Adrenal gland (tissue), 12 donors: ENCODE data around the gene RIPPLY3. TPM values are rescaled to one million over a fixed set of nuclear protein-coding genes. Genes with fewer than 3 reads are reported as not detected.
"Not testable (repeated sequence)": the region's sequence is repeated elsewhere in the genome, so short reads cannot be mapped to it uniquely, and the experiment has no call there.

Source experiments
- DNase-seq, 7 donors: peaks; one replicate each; pipeline ENCODE4 v3.0.0-alpha.2; 2019 to 2020
- H3K27ac ChIP-seq, 5 donors: fragments of 200-600 bp; sonication (generic) in 4 of 5; 1 replicate in 3 of 5; 2 replicates in 2 of 5; pipeline versions ENCODE4 v1.5.1 to v1.8.0; 2016 to 2020; ENCODE audit warnings: mild to moderate bottlenecking in 1 of 5
- H3K27me3 ChIP-seq: fragments of 200-600 bp; 2 replicates; pipeline ENCODE4 v1.8.0; 2021
- H3K36me3 ChIP-seq, 2 donors: fragments of 200-600 bp; replicated peaks in 1 of 2; 1 replicate in 1 of 2; 2 replicates in 1 of 2; pipeline versions ENCODE4 v1.5.1 to v1.8.0; 2018 to 2022
- H3K4me1 ChIP-seq, 2 donors: fragments of 200-600 bp; replicated peaks in 1 of 2; 1 replicate in 1 of 2; 2 replicates in 1 of 2; pipeline versions ENCODE4 v1.5.1 to v1.8.0; 2018 to 2021
- H3K4me3 ChIP-seq, 4 donors: fragments of 200-600 bp; sonication (generic) in 3 of 4; one replicate each; pipeline ENCODE4 v1.5.1; 2016 to 2018
- H3K9me3 ChIP-seq, 3 donors: fragments of 200-600 bp; sonication (generic) in 1 of 3; replicated peaks in 1 of 3; 1 replicate in 2 of 3; 2 replicates in 1 of 3; pipeline versions ENCODE4 v1.5.1 to v1.8.0; 2016 to 2021
- CTCF ChIP-seq, 6 experiments: fragments of 450-650 bp in 4 of 6; fragments of 200-600 bp in 2 of 6; sonication (generic) in 1 of 6; IDR thresholded peaks; 1 replicate in 5 of 6; 2 replicates in 1 of 6; pipeline versions ENCODE4 v1.5.1 to v1.8.0; 2016 to 2021; ENCODE audit warnings: antibody characterized with exemption in 6 of 6, mild to moderate bottlenecking in 2 of 6, moderate library complexity in 1 of 6
- POLR2A ChIP-seq, 2 donors: fragments of 450-650 bp; IDR thresholded peaks; one replicate each; pipeline ENCODE4 v1.6.1; 2017; ENCODE audit warnings: antibody characterized with exemption in 2 of 2, mild to moderate bottlenecking in 2 of 2, moderate library complexity in 1 of 2
- WGBS, 4 donors: extraction: QIAGEN DNeasy Blood & Tissue Kit in 2 of 4; methylation state at CpG; one replicate each; pipeline versions ENCODE4 v1.1.5 to v1.1.7; 2013 to 2017; 5-methylcytosine and 5-hydroxymethylcytosine counted together
- intact Hi-C, 2 donors: fragments of 100-400 bp; cut with DNase I; formaldehyde crosslinking; loops; one replicate each; pipeline versions ENCODE4 v1.14.1 to v1.15.0; 2022 to 2023
- polyA plus RNA-seq, 3 donors: library from polyadenylated mRNA; stranded (reverse); fragments of 200-250 nt in 2 of 3; fragments of 350-450 nt in 1 of 3; fragmentation: Illumina TruSeq in 1 of 3; extraction: RNeasy Lipid Tissue Mini Kit (QIAGEN cat#74804) in 1 of 3; gene quantifications; one replicate each; pipeline ENCODE4 v1.2.3, GENCODE V29; 2013 to 2014
- total RNA-seq, 9 donors: library from RNA; depleted of rRNA in 4 of 9; stranded (reverse); fragments of >200 nt in 4 of 9; fragments of 120-200 nt in 1 of 9; fragmentation: NEBNext Ultra II Directional in 1 of 9; extraction: Animal tissue kit (Norgen Biotek cat#: 25700) in 1 of 9; gene quantifications; one replicate each; pipeline versions ENCODE4 v1.1.0 to v1.2.4, GENCODE V29; 2013 to 2023
- donor health status: healthy with polysubstance abuse.
- donor health status: Bipolar disorder and iron deficiency.
- donor health status: DM: yes; HTN: yes; CAD: no.
- donor health status: DM: no; HTN: no; CAD: no.
- donor health status: DM: no; HTN: no; CAD: no.
- donor health status: DM: yes; HTN: yes; CAD: no.

The RIPPLY3 gene
- total and polyA plus RNA-seq, 12 donors = 0.17 to 1.3 (median 0.39) TPM; not detected in 3

- Histone ChIP-seq H3K36me3 (no peaks in the 10 kb centered on the region), H3K4me1 (no peaks in the 10 kb centered on the region), H3K4me3 (no peak overlapping the region), H3K9me3 (no peaks in the 10 kb centered on the region), H3K27me3 (no peaks in the 10 kb centered on the region), H3K27ac (no peak overlapping the region)
- no peak for TF ChIP-seq POLR2A (IDR thresholded peaks at IDR 0.05)
- no peak for TF ChIP-seq CTCF (IDR thresholded peaks at IDR 0.05)
- 66 to 71% (median 67%) methylated on average over 6 of the region's 6 CpGs for WGBS, 4 donors
- DNase-seq = no peak
- intact Hi-C loops = no loop called here
These were observed 39.1 kb downstream of the RIPPLY3 start for GRCh38 chr21:37045556-37045955.

GRCh38 chr21:37047079-37047478 is 40.6 kb downstream of the RIPPLY3 start:
- intact Hi-C loops = no loop called here
- H3K9me3 ChIP-seq = no peaks in the 10 kb centered on the region
- H3K27me3 ChIP-seq = no peaks in the 10 kb centered on the region
- no peaks in the 10 kb centered on the region for H3K4me1 ChIP-seq
- no peak for DNase-seq
- H3K27ac ChIP-seq = no peak overlapping the region
- WGBS, 4 donors = 84 to 99% (median 95%) methylated on average over 3 to 4 of the region's 4 CpGs
- no peaks in the 10 kb centered on the region for H3K36me3 ChIP-seq
- TF ChIP-seq POLR2A (IDR thresholded peaks at IDR 0.05) = no peak
- no peak for TF ChIP-seq CTCF (IDR thresholded peaks at IDR 0.05)
- H3K4me3 ChIP-seq = no peak overlapping the region

GRCh38 chr21:37049741-37050140 is 43.2 kb downstream of the RIPPLY3 start:
- H3K36me3 ChIP-seq, intact Hi-C loops, H3K27ac ChIP-seq, DNase-seq, H3K4me3 ChIP-seq, H3K9me3 ChIP-seq, H3K27me3 ChIP-seq, H3K4me1 ChIP-seq: not testable (repeated sequence)
- 46 to 78% (median 54%) methylated on average over 2 to 3 of the region's 3 CpGs for WGBS, 4 donors

- TF ChIP-seq POLR2A (IDR thresholded peaks at IDR 0.05) = no peak
- TF ChIP-seq CTCF (IDR thresholded peaks at IDR 0.05) = no peak
- Histone ChIP-seq H3K27ac (no peak overlapping the region), H3K27me3 (no peaks in the 10 kb centered on the region), H3K4me1 (peaks cover 0 to 5% of the 10 kb centered on the region in 2 donors), H3K9me3 (no peaks in the 10 kb centered on the region), H3K36me3 (no peaks in the 10 kb centered on the region), H3K4me3 (no peak overlapping the region)
- WGBS, 4 donors = 81 to 85% (median 83%) methylated on average over 2 of the region's 2 CpGs
- no peak for DNase-seq
- intact Hi-C loops = no loop called here
These were observed 48.9 kb downstream of the RIPPLY3 start for GRCh38 chr21:37055271-37055855.

- WGBS, 4 donors = 56 to 62% (median 58%) methylated on average over 6 to 7 of the region's 7 CpGs
These were observed 51.1 kb downstream of the RIPPLY3 start for GRCh38 chr21:37057614-37058013.

More at GRCh38 chr21:37057614-37058013, 51.1 kb downstream of the RIPPLY3 start:
- Histone ChIP-seq H3K4me1 (peaks cover 0 to 5% of the 10 kb centered on the region in 2 donors), H3K4me3 (no peak overlapping the region), H3K9me3 (no peaks in the 10 kb centered on the region), H3K27ac (no peak overlapping the region), H3K27me3 (no peaks in the 10 kb centered on the region), H3K36me3 (no peaks in the 10 kb centered on the region)
- no peak for DNase-seq
- intact Hi-C loops = no loop called here
- no peak for TF ChIP-seq POLR2A (IDR thresholded peaks at IDR 0.05)
- no peak for TF ChIP-seq CTCF (IDR thresholded peaks at IDR 0.05)
